SU-DHL-6 (cell line): ENCODE data around the gene HK3.

Source experiments
- CTCF ChIP-seq: fragments of 200-600 bp; sonication (generic); IDR thresholded peaks from one replicate; pipeline ENCODE4 v1.5.1; 2017; ENCODE audit warnings: antibody characterized with exemption, mild to moderate bottlenecking, low read length, moderate library complexity; ENCODE audit not compliant: insufficient read depth, poor library complexity, severe bottlenecking
- EZH2phosphoT487 ChIP-seq: fragments of 200-600 bp; sonication (generic), shearing (Covaris generic); conservative IDR thresholded peaks from 2 replicates; pipeline ENCODE4 v1.6.1; 2018; ENCODE audit warnings: mild to moderate bottlenecking, antibody characterized with exemption, low read length, moderate library complexity, mixed read lengths

GRCh38 chr5:176857894-176858273 is 41.3 kb downstream of the HK3 start:
- no peak for TF ChIP-seq CTCF
- TF ChIP-seq EZH2phosphoT487: no peak
